OCI-LY7 (cell line): ENCODE data around the gene ALG14. TPM values are rescaled to one million over a fixed set of nuclear protein-coding genes. Genes with fewer than 3 reads are reported as not detected.

Source experiments
- BruUV-seq: library from RNA; stranded (reverse); fragments of 400-500 nt; replicated peaks from 2 replicates; lab custom pipeline; 2021; lab: Mats Ljungman, UMichigan
- CTCF ChIA-PET: fragments of 300-600 bp; sonication (Branson Sonifier 250); formaldehyde crosslinking; loops from one replicate; lab custom pipeline; 2022; ENCODE audit warnings: antibody characterized with exemption; ENCODE audit not compliant: unreplicated experiment; lab: Charles Lee
- POLR2A ChIA-PET: fragments of 300-600 bp; sonication (Branson Sonifier 250); formaldehyde crosslinking; loops from one replicate; lab custom pipeline; 2022; ENCODE audit warnings: antibody characterized with exemption; lab: Charles Lee
- DNase-seq: peaks from one replicate; pipeline ENCODE4 v3.0.0-alpha.2; 2015; ENCODE audit warnings: low spot score
- H2AFZ ChIP-seq: fragments of 200-600 bp; sonication (generic), shearing (Covaris generic); 2 replicates; pipeline ENCODE4 v1.6.1; 2014; ENCODE audit warnings: mild to moderate bottlenecking, antibody characterized with exemption, low read length, moderate library complexity
- H3K27ac ChIP-seq: fragments of 200-600 bp; sonication (generic); 2 replicates; pipeline ENCODE4 v1.5.1; 2014; ENCODE audit warnings: mixed run types, low read depth, mild to moderate bottlenecking, moderate library complexity, low read length, inconsistent platforms; ENCODE audit not compliant: poor library complexity, severe bottlenecking
- H3K36me3 ChIP-seq: fragments of 200-600 bp; sonication (generic); 2 replicates; pipeline ENCODE4 v1.6.1; 2014; ENCODE audit warnings: mild to moderate bottlenecking, antibody characterized with exemption, low read length, moderate library complexity, mixed read lengths; ENCODE audit not compliant: insufficient read depth
- H3K4me1 ChIP-seq: fragments of 200-600 bp; sonication (generic); 2 replicates; pipeline ENCODE4 v1.5.1; 2014; ENCODE audit warnings: mild to moderate bottlenecking, low read length; ENCODE audit not compliant: insufficient read depth, poor library complexity, severe bottlenecking
- H3K4me2 ChIP-seq: fragments of 200-600 bp; sonication (generic); 2 replicates; pipeline ENCODE4 v1.6.1; 2014; ENCODE audit warnings: mild to moderate bottlenecking, low read length
- H3K4me3 ChIP-seq: fragments of 200-600 bp; sonication (generic); 2 replicates; pipeline ENCODE4 v1.5.1; 2014; ENCODE audit warnings: mild to moderate bottlenecking, low read depth, low read length; ENCODE audit not compliant: poor library complexity, severe bottlenecking
- H3K79me2 ChIP-seq: fragments of 200-600 bp; sonication (generic); 2 replicates; pipeline ENCODE4 v1.6.1; 2016; ENCODE audit warnings: low read depth, mild to moderate bottlenecking, low read length, moderate library complexity, mixed read lengths; ENCODE audit not compliant: insufficient read depth
- H3K9me2 ChIP-seq: fragments of 200-600 bp; sonication (generic); 2 replicates; pipeline ENCODE4 v1.6.1; 2016; ENCODE audit warnings: mild to moderate bottlenecking, low read length, mixed read lengths; ENCODE audit not compliant: insufficient read depth
- H3K9me3 ChIP-seq: fragments of 200-600 bp; sonication (generic); 2 replicates; pipeline ENCODE4 v1.6.1; 2014; ENCODE audit warnings: mild to moderate bottlenecking, mixed run types, low read length, mixed read lengths
- H4K20me1 ChIP-seq: fragments of 200-600 bp; sonication (generic); 2 replicates; pipeline ENCODE4 v1.6.1; 2014; ENCODE audit warnings: mild to moderate bottlenecking, antibody characterized with exemption, low read length, moderate library complexity, mixed read lengths; ENCODE audit not compliant: insufficient read depth
- CTCF ChIP-seq: fragments of 200-600 bp; sonication (generic); conservative IDR thresholded peaks from 2 replicates; pipeline ENCODE4 v1.5.1; 2014; ENCODE audit warnings: mild to moderate bottlenecking, antibody characterized with exemption, low read length, moderate library complexity, mixed read lengths
- EZH2phosphoT487 ChIP-seq: fragments of 200-600 bp; sonication (generic); IDR thresholded peaks from 2 replicates; pipeline ENCODE4 v1.6.1; 2018; ENCODE audit warnings: low read depth, borderline replicate concordance, mild to moderate bottlenecking, mixed run types, antibody characterized with exemption, low read length, moderate library complexity, mixed read lengths
- intact Hi-C: fragments of 100-400 bp; cut with micrococcal nuclease; formaldehyde crosslinking; loops from one replicate; pipeline ENCODE4 v1.10.0; 2022; ENCODE audit not compliant: unreplicated experiment
- total RNA-seq, 2 experiments: library from RNA; depleted of rRNA in 1 of 2; stranded (reverse); fragments of >200 nt in 1 of 2; shearing (Covaris generic) in 1 of 2; gene quantifications; 2 replicates each; pipeline ENCODE4 v1.2.3, GENCODE V29; 2014 to 2022

The ALG14 gene
- total RNA-seq, 2 experiments from 2014 or later = 1.6 to 8.3 TPM

- Histone ChIP-seq H4K20me1 (no peaks in the 10 kb centered on the region), H3K79me2 (no peaks in the 10 kb centered on the region), H3K36me3 (no peaks in the 10 kb centered on the region), H3K4me3 (no peak overlapping the region), H3K9me2 (no peaks in the 10 kb centered on the region), H3K27ac (peak overlapping the region; percentile 25), H2AFZ (no peak overlapping the region), H3K4me1 (peaks cover 21% of the 10 kb centered on the region), H3K9me3 (no peaks in the 10 kb centered on the region), H3K4me2 (0 out of 2 replicates have a peak overlapping the region, but pooled peaks have one; percentile 0)
- TF ChIP-seq EZH2phosphoT487 = no peak
- TF ChIP-seq CTCF = no peak
- BruUV-seq = no TSS peak
- ChIA-PET POLR2A (interaction anchor here (0.6 to 0.8 kb wide), 9 partner anchors 17 to 1809 kb away, joined by 3 to 11 read pairs (median 3); no protein-coding TSS in a partner anchor), CTCF (no interaction called here)
- peak; percentile 52 for DNase-seq
- intact Hi-C loops = no loop called here
Measured at GRCh38 chr1:94979131-94979530, 93.6 kb downstream of the ALG14 start.

GRCh38 chr1:94978401-94978800 is 94.3 kb downstream of the ALG14 start:
- no TSS peak for BruUV-seq
- Histone ChIP-seq H2AFZ (no peak overlapping the region), H4K20me1 (no peaks in the 10 kb centered on the region), H3K9me3 (no peaks in the 10 kb centered on the region), H3K4me1 (peaks cover 21% of the 10 kb centered on the region), H3K4me3 (no peak overlapping the region), H3K36me3 (no peaks in the 10 kb centered on the region), H3K4me2 (no peak overlapping the region), H3K27ac (no peak overlapping the region), H3K79me2 (no peaks in the 10 kb centered on the region), H3K9me2 (no peaks in the 10 kb centered on the region)
- TF ChIP-seq EZH2phosphoT487 (no peak), CTCF (no peak)
- ChIA-PET POLR2A (interaction anchor here (0.6 to 1.3 kb wide), 6 partner anchors 15 to 1810 kb away, joined by 3 to 6 read pairs (median 4); no protein-coding TSS in a partner anchor), CTCF (no interaction called here)
- intact Hi-C loops = no loop called here
- no peak for DNase-seq

DNA sequence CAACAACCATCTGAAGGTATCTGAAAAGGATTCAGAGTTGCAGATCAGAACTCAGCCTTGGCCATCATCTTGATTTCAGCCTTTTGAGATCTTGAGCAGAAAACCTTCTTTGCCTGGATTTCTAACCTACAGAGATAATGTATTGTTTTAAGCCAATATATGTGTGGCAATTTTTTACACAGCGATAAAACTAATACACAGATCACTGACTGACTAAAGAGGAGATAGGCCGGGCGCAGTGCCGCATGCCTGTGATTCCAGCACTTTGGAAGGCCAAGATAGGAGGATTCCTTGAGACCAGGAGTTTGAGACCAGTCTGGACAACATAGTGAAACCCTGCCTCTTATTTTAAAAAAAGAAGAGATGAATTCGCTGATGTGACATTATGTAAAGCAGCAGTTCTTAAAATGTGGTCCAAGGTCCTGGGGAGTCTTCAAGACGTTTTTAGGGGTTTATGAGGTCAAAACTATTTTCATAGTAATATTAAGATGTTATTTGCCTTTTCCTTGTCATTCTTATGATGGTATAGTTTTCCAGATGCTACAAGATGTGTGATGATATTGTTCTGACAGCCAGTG is 95.7 kb downstream of the ALG14 start:
- no peak overlapping the region for H3K27ac ChIP-seq
- ChIA-PET POLR2A (interaction anchor here (0.6 to 0.7 kb wide), 2 partner anchors 36 to 1253 kb away, joined by 3 to 5 read pairs; no protein-coding TSS in a partner anchor), CTCF (no interaction called here)
- H3K4me3 ChIP-seq = no peak overlapping the region
- no peaks in the 10 kb centered on the region for H3K9me2 ChIP-seq
- H2AFZ ChIP-seq = no peak overlapping the region
- no peaks in the 10 kb centered on the region for H3K79me2 ChIP-seq
- no peak for TF ChIP-seq EZH2phosphoT487
- TF ChIP-seq CTCF = no peak
- DNase-seq = no peak
- H3K36me3 ChIP-seq = no peaks in the 10 kb centered on the region
- H3K9me3 ChIP-seq = no peaks in the 10 kb centered on the region
- H3K4me1 ChIP-seq = peaks cover 21% of the 10 kb centered on the region
- intact Hi-C loops = no loop called here
- no peak overlapping the region for H3K4me2 ChIP-seq
- no TSS peak for BruUV-seq
- no peaks in the 10 kb centered on the region for H4K20me1 ChIP-seq
